Skeletal muscle tissue (tissue), 4 donors: ENCODE data around the gene C11orf58. TPM values are rescaled to one million over a fixed set of nuclear protein-coding genes. Genes with fewer than 3 reads are reported as not detected.

Experiments used
- H3K27ac ChIP-seq: one replicate; pipeline ENCODE4 v1.7.0; 2013; ENCODE audit warnings: mild to moderate bottlenecking, low read depth, low read length, inconsistent platforms
- H3K27me3 ChIP-seq, 3 donors: one replicate each; pipeline ENCODE4 v1.7.0; 2013; ENCODE audit warnings: low read length in 3 of 3; ENCODE audit not compliant: control insufficient read depth in 3 of 3, insufficient read depth in 3 of 3
- H3K36me3 ChIP-seq, 3 donors: one replicate each; pipeline ENCODE4 v1.7.0; 2013; ENCODE audit warnings: low read length in 3 of 3; ENCODE audit not compliant: control insufficient read depth in 3 of 3, insufficient read depth in 3 of 3
- H3K4me1 ChIP-seq, 3 donors: one replicate each; pipeline ENCODE4 v1.7.0; 2013; ENCODE audit warnings: low read length in 3 of 3, mild to moderate bottlenecking in 3 of 3; ENCODE audit not compliant: control insufficient read depth in 3 of 3, insufficient read depth in 3 of 3
- H3K4me3 ChIP-seq, 3 donors: one replicate each; pipeline ENCODE4 v1.7.0; 2013; ENCODE audit warnings: low read length in 3 of 3
- H3K9ac ChIP-seq, 3 donors: one replicate each; pipeline ENCODE4 v1.7.0; 2013; ENCODE audit warnings: low read length in 3 of 3, mild to moderate bottlenecking in 3 of 3, moderate library complexity in 2 of 3, low read depth in 1 of 3
- H3K9me3 ChIP-seq, 3 donors: one replicate each; pipeline ENCODE4 v1.7.0; 2013; ENCODE audit warnings: low read length in 3 of 3; ENCODE audit not compliant: control insufficient read depth in 3 of 3
- total RNA-seq: library from RNA; depleted of rRNA; stranded (reverse); fragments of >200 nt; gene quantifications from one replicate; pipeline ENCODE4 v1.2.3, GENCODE V29; 2014
- donor health status: Osteomylitis.

Gene C11orf58
- total RNA-seq, 1 donor from 2014 or later = 150 TPM

GRCh38 chr11:16775614-16776283 lies 37.3 kb downstream of the C11orf58 start:
- no peak overlapping the region for H3K27ac ChIP-seq
- H3K9me3 ChIP-seq = no peaks in the 10 kb centered on the region
- H3K36me3 ChIP-seq = no peaks in the 10 kb centered on the region
- no peak overlapping the region for H3K4me3 ChIP-seq
- no peaks in the 10 kb centered on the region for H3K27me3 ChIP-seq
- no peak overlapping the region for H3K9ac ChIP-seq
- H3K4me1 ChIP-seq = peaks cover 10 to 20% (median 13%) of the 10 kb centered on the region in 3 donors

GRCh38 chr11:16776711-16777612 lies 38.5 kb downstream of the C11orf58 start:
- no peak overlapping the region for H3K27ac ChIP-seq
- no peaks in the 10 kb centered on the region for H3K36me3 ChIP-seq
- H3K9ac ChIP-seq = peak overlapping the region in 1 of 3 donors; percentile 25
- peaks cover 10 to 20% (median 13%) of the 10 kb centered on the region in 3 donors for H3K4me1 ChIP-seq
- H3K27me3 ChIP-seq = no peaks in the 10 kb centered on the region
- H3K4me3 ChIP-seq = peak overlapping the region in 1 of 3 donors; percentile 13
- H3K9me3 ChIP-seq = no peaks in the 10 kb centered on the region

- Histone ChIP-seq H3K27me3 (no peaks in the 10 kb centered on the region), H3K9me3 (no peaks in the 10 kb centered on the region), H3K4me1 (peaks cover 10 to 20% (median 13%) of the 10 kb centered on the region in 3 donors), H3K36me3 (no peaks in the 10 kb centered on the region), H3K9ac (no peak overlapping the region), H3K4me3 (no peak overlapping the region), H3K27ac (no peak overlapping the region)
Observed at GRCh38 chr11:16777613-16777975, 39.1 kb downstream of the C11orf58 start.

GRCh38 chr11:16778286-16778685 lies 39.8 kb downstream of the C11orf58 start:
- no peak overlapping the region for H3K9ac ChIP-seq
- no peak overlapping the region for H3K4me3 ChIP-seq
- H3K27me3 ChIP-seq = no peaks in the 10 kb centered on the region
- no peaks in the 10 kb centered on the region for H3K36me3 ChIP-seq
- no peaks in the 10 kb centered on the region for H3K9me3 ChIP-seq
- peaks cover 10 to 20% (median 13%) of the 10 kb centered on the region in 3 donors for H3K4me1 ChIP-seq
- no peak overlapping the region for H3K27ac ChIP-seq

- no peak overlapping the region for H3K27ac ChIP-seq
- H3K4me3 ChIP-seq = no peak overlapping the region
- peaks cover 10 to 20% (median 13%) of the 10 kb centered on the region in 3 donors for H3K4me1 ChIP-seq
- H3K36me3 ChIP-seq = no peaks in the 10 kb centered on the region
- H3K9me3 ChIP-seq = no peaks in the 10 kb centered on the region
- H3K9ac ChIP-seq = no peak overlapping the region
- H3K27me3 ChIP-seq = no peaks in the 10 kb centered on the region
Observed at GRCh38 chr11:16778876-16779275, 40.4 kb downstream of the C11orf58 start.

GRCh38 chr11:16779436-16779835 lies 41.0 kb downstream of the C11orf58 start:
- Histone ChIP-seq H3K4me1 (peaks cover 10 to 16% (median 13%) of the 10 kb centered on the region in 3 donors), H3K27ac (no peak overlapping the region), H3K27me3 (no peaks in the 10 kb centered on the region), H3K4me3 (no peak overlapping the region), H3K9ac (no peak overlapping the region), H3K9me3 (no peaks in the 10 kb centered on the region), H3K36me3 (no peaks in the 10 kb centered on the region)

- no peaks in the 10 kb centered on the region for H3K36me3 ChIP-seq
- no peaks in the 10 kb centered on the region for H3K27me3 ChIP-seq
- no peak overlapping the region for H3K9ac ChIP-seq
- H3K4me3 ChIP-seq = no peak overlapping the region
- peaks cover 10 to 15% (median 10%) of the 10 kb centered on the region in 3 donors for H3K4me1 ChIP-seq
- H3K9me3 ChIP-seq = no peaks in the 10 kb centered on the region
- H3K27ac ChIP-seq = no peak overlapping the region
Observed at GRCh38 chr11:16780146-16780545, 41.7 kb downstream of the C11orf58 start.

- H3K4me3 ChIP-seq = no peak overlapping the region
- no peaks in the 10 kb centered on the region for H3K9me3 ChIP-seq
- H3K9ac ChIP-seq = no peak overlapping the region
- H3K27me3 ChIP-seq = no peaks in the 10 kb centered on the region
- H3K4me1 ChIP-seq = peaks cover 3 to 12% (median 5%) of the 10 kb centered on the region in 3 donors
- no peaks in the 10 kb centered on the region for H3K36me3 ChIP-seq
- no peak overlapping the region for H3K27ac ChIP-seq
Observed at GRCh38 chr11:16780698-16781550, 42.5 kb downstream of the C11orf58 start.

GRCh38 chr11:16781936-16782919 lies 43.8 kb downstream of the C11orf58 start:
- Histone ChIP-seq H3K4me1 (peaks cover 0 to 4% (median 3%) of the 10 kb centered on the region in 3 donors), H3K9ac (no peak overlapping the region), H3K27me3 (no peaks in the 10 kb centered on the region), H3K36me3 (no peaks in the 10 kb centered on the region), H3K9me3 (no peaks in the 10 kb centered on the region), H3K27ac (no peak overlapping the region), H3K4me3 (no peak overlapping the region)
